ENCODE results near the gene FASTKD2.

Gene FASTKD2

GRCh38 chr2:206766057-206766930 is 888 bp downstream of the FASTKD2 start:
- peaks cover 17% of the 10 kb centered on the region for H3K36me3 Mint-ChIP-seq
- H3K4me1 Mint-ChIP-seq, result peaks cover 18% of the 10 kb centered on the region
- no peaks in the 10 kb centered on the region for H3K27me3 Mint-ChIP-seq
- no peaks in the 10 kb centered on the region for H3K9me3 Mint-ChIP-seq
- DNase-seq (ENCODE audit: low spot score in 2 of 2) (no peak), ATAC-seq (ENCODE audit: low read depth) (no peak)
- peak overlapping the region; percentile 97 for H3K27ac Mint-ChIP-seq
- H3K4me3 Mint-ChIP-seq, result peak overlapping the region; percentile 92

GRCh38 chr2:206774871-206775270 is 9.5 kb downstream of the FASTKD2 start:
- Mint-ChIP-seq H3K4me1 (peaks cover 8% of the 10 kb centered on the region), H3K36me3 (peaks cover 50% of the 10 kb centered on the region), H3K27me3 (no peaks in the 10 kb centered on the region), H3K27ac (no peak overlapping the region), H3K4me3 (no peak overlapping the region), H3K9me3 (peaks cover 5% of the 10 kb centered on the region)
- DNase-seq (ENCODE audit: low spot score in 2 of 2) (no peak), ATAC-seq (ENCODE audit: low read depth) (no peak)

DNA sequence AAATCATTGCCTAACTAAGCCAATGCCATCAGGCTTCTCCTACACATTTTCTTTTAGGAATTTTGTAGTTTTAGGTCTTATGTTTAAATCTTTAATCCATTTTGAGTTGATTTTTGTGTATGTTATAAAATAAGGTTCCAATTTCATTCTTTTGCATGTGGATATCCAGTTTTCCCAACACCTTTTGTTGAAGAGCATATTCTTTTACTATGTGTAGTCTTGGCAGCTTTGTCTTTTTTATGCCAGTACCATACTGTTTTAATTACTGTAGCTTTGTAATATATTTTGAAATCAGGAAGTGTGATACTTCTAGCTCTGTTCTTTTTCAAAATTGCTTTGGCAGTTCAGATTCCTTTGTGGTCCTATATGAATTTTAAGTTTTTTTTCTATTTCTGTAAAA is 11.0 kb downstream of the FASTKD2 start:
- Mint-ChIP-seq H3K4me1 (peaks cover 8% of the 10 kb centered on the region), H3K36me3 (peaks cover 59% of the 10 kb centered on the region), H3K27ac (peak overlapping the region; percentile 43), H3K27me3 (no peaks in the 10 kb centered on the region), H3K9me3 (peaks cover 10% of the 10 kb centered on the region), H3K4me3 (no peak overlapping the region)
- no peak for ATAC-seq (ENCODE audit: low read depth)
- no peak for DNase-seq (ENCODE audit: low spot score in 2 of 2)

DNA sequence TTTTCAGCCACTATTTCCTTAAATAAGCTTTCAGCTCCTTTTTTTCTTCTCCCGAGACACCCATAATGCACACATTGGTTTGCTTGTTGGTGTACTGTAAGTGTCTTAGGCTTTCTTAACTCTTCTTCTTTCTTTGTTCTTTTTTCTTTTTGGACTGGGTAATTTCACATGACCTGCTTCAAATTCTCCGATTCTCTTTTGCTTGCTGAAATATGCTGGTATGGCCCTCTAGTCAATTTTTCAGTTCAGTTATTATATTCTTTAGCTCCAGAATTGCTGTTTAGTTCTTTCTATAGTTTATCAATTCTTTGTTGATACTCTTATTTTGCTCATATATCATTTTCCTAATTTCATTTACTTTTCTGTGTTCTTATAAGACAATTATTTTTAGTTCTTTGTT is 15.3 kb downstream of the FASTKD2 start:
- Mint-ChIP-seq H3K9me3 (peaks cover 10% of the 10 kb centered on the region), H3K27me3 (no peaks in the 10 kb centered on the region), H3K36me3 (peaks cover 62% of the 10 kb centered on the region), H3K27ac (no peak overlapping the region), H3K4me1 (peaks cover 10% of the 10 kb centered on the region), H3K4me3 (no peak overlapping the region)
- ATAC-seq (ENCODE audit: low read depth), result no peak
- no peak for DNase-seq (ENCODE audit: low spot score in 2 of 2)

- Mint-ChIP-seq H3K27me3 (no peaks in the 10 kb centered on the region), H3K4me3 (no peak overlapping the region), H3K9me3 (peaks cover 10% of the 10 kb centered on the region), H3K4me1 (peaks cover 8% of the 10 kb centered on the region), H3K27ac (peak overlapping the region; percentile 18), H3K36me3 (peaks cover 49% of the 10 kb centered on the region)
- ATAC-seq (ENCODE audit: low read depth) (no peak), DNase-seq (ENCODE audit: low spot score in 2 of 2) (no peak)
Measured at GRCh38 chr2:206783718-206784117, 18.3 kb downstream of the FASTKD2 start.

- H3K27ac Mint-ChIP-seq, result peak overlapping the region; percentile 36
- peaks cover 43% of the 10 kb centered on the region for H3K36me3 Mint-ChIP-seq
- H3K27me3 Mint-ChIP-seq, result no peaks in the 10 kb centered on the region
- H3K4me1 Mint-ChIP-seq, result peaks cover 6% of the 10 kb centered on the region
- H3K4me3 Mint-ChIP-seq, result no peak overlapping the region
- H3K9me3 Mint-ChIP-seq, result peaks cover 5% of the 10 kb centered on the region
- DNase-seq (ENCODE audit: low spot score in 2 of 2), result no peak
- no peak for ATAC-seq (ENCODE audit: low read depth)
Measured at GRCh38 chr2:206784559-206785353, 19.4 kb downstream of the FASTKD2 start.

DNA sequence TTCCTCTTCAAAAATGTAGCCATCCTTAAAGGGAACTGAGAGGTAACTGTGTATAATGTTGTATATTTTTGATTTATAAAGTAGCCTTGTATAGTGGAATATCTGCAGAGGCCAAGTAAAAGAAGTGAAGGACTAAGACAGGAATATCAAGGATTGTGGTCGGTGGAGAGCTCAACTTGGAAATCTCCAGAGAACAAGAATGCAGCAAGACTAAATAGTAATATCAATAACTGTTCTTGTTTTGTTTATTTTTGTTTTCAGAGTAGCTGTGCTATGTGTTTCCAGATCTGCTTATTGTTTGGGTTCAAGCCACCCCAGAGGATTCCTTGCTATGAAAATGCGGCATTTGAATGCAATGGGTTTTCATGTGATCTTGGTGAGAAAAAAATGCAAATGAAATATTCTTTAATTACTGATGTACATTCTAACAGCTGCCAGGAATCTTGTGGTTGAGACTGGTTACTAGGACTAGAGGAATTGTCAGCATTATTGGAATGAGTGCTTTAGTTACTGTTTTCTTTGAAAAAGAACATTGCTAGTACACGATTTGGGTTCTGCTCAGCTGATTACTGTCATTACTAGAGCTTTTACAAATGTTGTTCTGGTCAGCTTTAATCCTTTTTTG is 25.0 kb downstream of the FASTKD2 start:
- Mint-ChIP-seq H3K27me3 (no peaks in the 10 kb centered on the region), H3K27ac (peak overlapping the region; percentile 32), H3K36me3 (peaks cover 31% of the 10 kb centered on the region), H3K9me3 (no peaks in the 10 kb centered on the region), H3K4me3 (no peak overlapping the region), H3K4me1 (peaks cover 2% of the 10 kb centered on the region)
- ATAC-seq (ENCODE audit: low read depth) (no peak), DNase-seq (ENCODE audit: low spot score in 2 of 2) (no peak)

GRCh38 chr2:206792645-206793044 is 27.2 kb downstream of the FASTKD2 start:
- Mint-ChIP-seq H3K27ac (no peak overlapping the region), H3K36me3 (peaks cover 25% of the 10 kb centered on the region), H3K27me3 (no peaks in the 10 kb centered on the region), H3K4me1 (no peaks in the 10 kb centered on the region), H3K9me3 (no peaks in the 10 kb centered on the region), H3K4me3 (no peak overlapping the region)
- DNase-seq (ENCODE audit: low spot score in 2 of 2), result no peak
- ATAC-seq (ENCODE audit: low read depth), result no peak

GRCh38 chr2:206797376-206797775 is 32.0 kb downstream of the FASTKD2 start:
- no peaks in the 10 kb centered on the region for H3K27me3 Mint-ChIP-seq
- peaks cover 6% of the 10 kb centered on the region for H3K36me3 Mint-ChIP-seq
- DNase-seq (ENCODE audit: low spot score in 2 of 2), result no peak
- peaks cover 10% of the 10 kb centered on the region for H3K4me1 Mint-ChIP-seq
- H3K27ac Mint-ChIP-seq, result no peak overlapping the region
- no peak overlapping the region for H3K4me3 Mint-ChIP-seq
- ATAC-seq (ENCODE audit: low read depth), result no peak
- no peaks in the 10 kb centered on the region for H3K9me3 Mint-ChIP-seq

GRCh38 chr2:206798000-206798399 is 32.6 kb downstream of the FASTKD2 start:
- Mint-ChIP-seq H3K9me3 (no peaks in the 10 kb centered on the region), H3K4me3 (no peak overlapping the region), H3K4me1 (peaks cover 10% of the 10 kb centered on the region), H3K27ac (peak overlapping the region; percentile 74), H3K27me3 (no peaks in the 10 kb centered on the region), H3K36me3 (peaks cover 4% of the 10 kb centered on the region)
- DNase-seq (ENCODE audit: low spot score in 2 of 2) (no peak), ATAC-seq (ENCODE audit: low read depth) (no peak)

DNA sequence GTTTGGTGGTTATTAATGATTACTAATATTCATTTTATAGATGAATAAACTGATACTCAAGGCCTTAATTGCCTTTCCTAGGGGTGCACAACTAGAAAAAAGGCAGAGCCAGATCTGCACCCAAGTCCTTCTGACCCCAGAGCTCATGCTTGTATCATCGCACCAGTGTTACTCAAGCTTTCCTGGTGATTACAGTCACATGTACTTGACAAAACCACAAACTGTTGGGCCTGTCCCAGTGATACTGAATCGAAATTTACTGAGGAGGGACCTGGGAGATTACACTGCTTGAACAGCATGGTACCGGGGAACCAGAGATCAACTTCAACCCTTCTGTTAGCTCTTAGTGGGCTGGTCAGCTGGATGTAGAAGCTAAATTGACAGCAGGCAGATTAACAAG is 33.7 kb downstream of the FASTKD2 start:
- DNase-seq (ENCODE audit: low spot score in 2 of 2), result no peak
- H3K9me3 Mint-ChIP-seq, result no peaks in the 10 kb centered on the region
- H3K27me3 Mint-ChIP-seq, result no peaks in the 10 kb centered on the region
- H3K4me3 Mint-ChIP-seq, result no peak overlapping the region
- H3K4me1 Mint-ChIP-seq, result peaks cover 10% of the 10 kb centered on the region
- no peak for ATAC-seq (ENCODE audit: low read depth)
- H3K36me3 Mint-ChIP-seq, result peaks cover 1% of the 10 kb centered on the region
- no peak overlapping the region for H3K27ac Mint-ChIP-seq

DNA sequence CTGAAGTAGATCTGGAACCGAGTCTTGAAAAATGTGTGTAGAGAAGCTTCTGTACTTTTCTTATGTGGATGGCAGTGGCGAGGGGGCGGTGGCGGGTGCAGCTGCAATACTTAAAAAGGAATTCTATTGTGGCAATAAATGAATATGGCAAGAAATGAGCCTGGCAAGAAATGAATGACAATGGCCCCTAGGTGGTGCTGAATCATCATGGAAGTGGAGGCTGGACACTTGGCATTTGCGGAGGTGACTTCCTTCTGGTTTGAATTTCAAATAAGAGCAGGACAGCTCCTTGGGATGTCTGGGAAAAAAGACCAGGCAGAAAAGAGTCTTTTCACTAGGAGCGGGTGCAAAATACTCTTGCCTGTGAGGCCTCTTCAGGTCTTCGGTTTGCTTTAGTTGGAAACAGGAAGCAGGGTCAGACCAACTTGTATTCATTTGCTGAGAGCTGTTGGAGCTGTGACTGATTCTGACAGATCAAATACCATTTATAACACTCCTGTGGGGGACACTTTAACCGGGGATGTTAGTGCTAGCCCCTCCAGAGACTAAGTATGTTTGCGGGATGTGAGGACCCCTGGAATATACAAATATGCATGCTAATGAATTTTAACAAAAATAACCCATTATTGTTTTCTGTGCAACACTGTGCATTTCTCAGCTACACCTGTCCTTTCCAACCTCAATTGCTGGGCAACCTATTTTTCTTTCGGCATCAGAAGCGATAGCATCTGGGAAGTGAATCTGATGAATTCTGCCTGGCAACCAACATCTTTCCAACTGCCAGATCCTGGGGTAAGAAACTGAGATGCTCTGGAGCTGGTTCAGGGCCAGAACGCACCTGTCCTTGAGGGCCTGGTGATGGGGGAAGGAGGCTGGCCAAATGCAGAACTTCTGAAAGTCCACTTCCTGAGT is 35.4 kb downstream of the FASTKD2 start:
- Mint-ChIP-seq H3K4me1 (peaks cover 10% of the 10 kb centered on the region), H3K4me3 (peak overlapping the region; percentile 59), H3K27ac (no peak overlapping the region), H3K27me3 (no peaks in the 10 kb centered on the region), H3K9me3 (no peaks in the 10 kb centered on the region), H3K36me3 (peaks cover 1% of the 10 kb centered on the region)
- ATAC-seq (ENCODE audit: low read depth), result peak; percentile 52
- peak; percentile 18 to 28 for DNase-seq (ENCODE audit: low spot score in 2 of 2)

DNA sequence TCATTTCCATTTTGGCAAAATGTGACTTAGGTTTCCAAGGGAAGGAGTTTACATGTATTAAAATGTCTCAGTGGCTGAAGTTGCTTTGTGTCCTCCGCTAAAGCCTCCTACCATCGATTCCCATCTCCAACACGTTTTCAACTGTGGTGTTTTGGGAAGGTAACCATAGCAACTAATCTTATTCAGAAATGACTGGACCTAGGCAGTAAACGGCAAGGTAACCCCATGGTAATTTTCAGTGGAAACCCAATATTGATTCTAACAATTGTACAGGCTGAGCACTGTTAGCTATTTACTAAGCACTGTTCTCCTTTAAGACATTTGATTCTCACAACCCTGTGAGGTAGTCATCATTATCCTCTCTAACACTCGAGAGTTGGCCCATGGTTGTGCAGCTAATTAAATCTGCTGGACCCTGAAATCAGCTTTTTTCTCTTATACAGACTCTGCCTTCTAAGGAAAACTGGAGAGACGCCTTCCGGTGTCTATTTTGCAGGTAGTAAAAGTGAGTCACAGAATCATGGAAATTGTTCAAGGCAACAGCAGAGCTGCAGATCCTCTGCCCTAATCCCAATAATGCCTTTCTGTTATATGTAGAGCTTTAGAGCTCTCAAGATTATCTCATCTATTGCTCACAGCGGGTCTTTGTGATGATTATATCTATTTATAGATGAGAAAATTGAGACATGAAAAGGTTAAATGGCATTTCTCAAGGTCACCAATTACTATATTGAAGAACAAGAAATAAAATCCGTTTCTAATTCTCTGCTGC is 36.2 kb downstream of the FASTKD2 start:
- H3K9me3 Mint-ChIP-seq, result no peaks in the 10 kb centered on the region
- DNase-seq (ENCODE audit: low spot score in 2 of 2), result no peak
- H3K4me1 Mint-ChIP-seq, result peaks cover 10% of the 10 kb centered on the region
- H3K4me3 Mint-ChIP-seq, result no peak overlapping the region
- H3K27me3 Mint-ChIP-seq, result no peaks in the 10 kb centered on the region
- ATAC-seq (ENCODE audit: low read depth), result no peak
- H3K27ac Mint-ChIP-seq, result no peak overlapping the region
- peaks cover 1% of the 10 kb centered on the region for H3K36me3 Mint-ChIP-seq
